ENCODE results near the gene DNMBP.
"Not testable (repeated sequence)": the region's sequence is repeated elsewhere in the genome, so short reads cannot be mapped to it uniquely, and the experiment has no call there.

The DNMBP gene

GRCh38 chr10:100013621-100014020 is 3.9 kb upstream of the DNMBP start:
- no peak for DNase-seq

DNA sequence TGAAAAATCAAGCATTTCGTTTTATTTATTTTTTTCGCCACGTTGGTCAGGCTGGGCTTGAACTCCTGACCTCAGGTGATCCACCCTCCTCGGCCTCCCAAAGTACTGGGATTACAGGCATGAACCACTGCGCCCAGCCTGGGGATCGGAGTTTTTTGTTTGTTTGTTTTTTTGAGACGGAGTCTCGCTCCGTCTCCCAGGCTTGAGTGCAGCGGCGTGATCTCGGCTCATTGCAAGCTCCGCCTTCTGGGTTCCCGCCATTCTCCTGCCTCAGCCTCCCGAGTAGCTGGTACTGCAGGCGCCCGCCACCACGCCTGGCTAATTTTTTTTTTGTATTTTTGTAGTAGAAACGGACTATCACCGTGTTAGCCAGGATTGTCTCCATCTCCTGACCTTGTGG is 2.2 kb upstream of the DNMBP start:
- DNase-seq: not testable (repeated sequence)

DNA sequence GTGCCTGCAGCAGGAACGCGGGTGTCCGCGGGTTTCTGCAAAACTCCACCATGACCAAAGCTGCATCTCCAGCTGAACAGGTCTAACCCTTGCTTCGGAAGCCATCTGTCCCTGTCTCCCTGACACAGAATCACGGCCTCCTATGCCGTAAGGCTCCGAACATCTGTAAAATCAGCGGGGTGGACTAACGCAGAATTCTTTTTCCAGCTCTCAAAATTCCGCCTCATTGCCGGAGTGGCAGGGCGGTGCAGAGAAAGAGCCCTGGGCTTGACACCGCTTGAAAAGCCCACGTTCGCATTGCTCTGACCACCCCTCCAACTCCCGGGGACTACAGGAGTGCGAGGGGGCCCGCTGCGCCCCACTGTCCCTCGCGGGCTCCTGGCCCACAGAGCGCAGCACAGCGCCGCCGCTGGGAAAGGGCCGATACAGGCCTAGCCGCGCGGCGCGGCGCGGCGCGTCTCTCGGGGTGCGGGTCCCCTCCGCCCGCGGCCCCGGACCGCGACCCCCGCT is 409 bp downstream of the DNMBP start:
- DNase-seq: no peak

GRCh38 chr10:100008708-100009282 is 952 bp downstream of the DNMBP start:
- no peak for DNase-seq

GRCh38 chr10:100008142-100008522 is 1.6 kb downstream of the DNMBP start:
- no peak for DNase-seq

GRCh38 chr10:100007231-100008141 is 2.3 kb downstream of the DNMBP start:
- no peak for DNase-seq

GRCh38 chr10:100006243-100006886 is 3.4 kb downstream of the DNMBP start:
- peak in 1 of 2 experiments; percentile 19 for DNase-seq

DNA sequence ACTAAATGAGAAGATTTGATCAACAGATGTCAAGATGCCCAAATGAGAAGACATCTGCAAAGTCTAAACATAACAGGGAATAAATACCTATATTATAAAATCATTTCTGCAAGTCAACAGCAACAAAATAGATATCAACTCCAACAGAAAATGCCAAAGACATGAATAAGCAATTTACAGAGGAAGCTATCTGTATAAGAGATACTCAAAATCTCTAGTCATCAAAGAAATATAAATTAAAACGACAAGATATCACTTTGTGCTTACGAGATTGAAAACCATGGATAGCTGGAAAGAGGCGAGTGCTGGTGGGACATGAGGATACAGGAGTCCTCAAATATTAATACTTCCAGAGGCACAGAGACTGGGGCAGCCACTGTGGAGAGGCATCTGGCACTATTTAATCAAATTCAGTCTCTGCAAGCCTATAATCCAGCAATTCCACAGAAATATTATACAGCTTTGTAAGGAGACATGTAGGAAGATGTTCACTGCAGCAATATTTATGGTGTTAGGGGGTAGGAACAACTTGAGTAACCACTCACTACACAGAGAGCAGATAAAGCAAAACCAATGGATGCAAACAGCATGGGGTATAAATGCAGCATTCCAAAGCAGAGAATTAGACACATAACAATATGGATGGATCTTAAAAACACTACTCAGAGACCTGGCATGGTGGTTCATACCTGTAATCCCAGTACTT is 4.8 kb downstream of the DNMBP start:
- no peak for DNase-seq

- no peak for DNase-seq
Observed at GRCh38 chr10:100000109-100000644, 9.6 kb downstream of the DNMBP start.

- no peak for DNase-seq
Observed at GRCh38 chr10:99999319-100000108, 10.2 kb downstream of the DNMBP start.

DNA sequence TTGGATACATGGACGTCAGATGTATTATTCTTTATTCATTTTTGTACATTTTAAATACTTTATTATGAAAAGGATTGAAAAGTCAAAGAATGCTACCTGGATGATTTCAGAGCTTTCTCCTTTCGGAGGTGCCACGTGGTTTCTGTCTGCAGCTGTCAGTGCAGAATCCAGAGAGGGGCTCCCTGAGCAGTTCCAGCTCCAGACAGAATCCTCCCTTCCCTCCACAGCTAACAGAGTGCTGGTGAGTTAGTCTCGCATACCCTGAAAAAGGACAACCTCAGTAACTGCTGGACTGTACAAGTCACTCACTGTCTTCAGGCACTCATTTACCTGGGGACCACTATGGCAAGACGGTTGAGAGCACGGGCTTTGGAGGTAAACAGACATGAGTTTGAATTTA is 10.9 kb downstream of the DNMBP start:
- DNase-seq: no peak

GRCh38 chr10:99996671-99997648 is 12.8 kb downstream of the DNMBP start:
- no peak for DNase-seq

GRCh38 chr10:99995713-99996112 is 14.0 kb downstream of the DNMBP start:
- DNase-seq: no peak

DNA sequence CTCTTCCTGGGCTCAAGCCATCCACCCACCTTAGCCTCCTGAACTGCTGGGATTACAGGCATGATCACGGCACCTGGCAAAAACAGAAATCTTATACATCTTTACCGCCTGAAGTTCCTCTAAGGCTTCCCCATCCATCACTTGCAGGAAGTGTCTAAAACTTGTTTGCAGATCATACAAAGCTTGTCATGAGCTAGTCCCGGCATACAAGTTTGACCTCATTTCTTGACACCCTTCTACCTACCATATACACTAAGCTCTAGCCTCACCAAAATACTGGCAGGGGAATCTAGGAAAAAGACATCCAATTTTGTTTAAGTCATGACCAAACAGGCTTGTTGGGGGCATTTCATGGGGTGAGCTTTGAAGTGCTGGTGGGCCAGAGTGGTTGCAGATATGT is 14.5 kb downstream of the DNMBP start:
- no peak for DNase-seq

- no peak for DNase-seq
Observed at GRCh38 chr10:99994801-99995200, 14.9 kb downstream of the DNMBP start.

- peak; percentile 43 to 64 for DNase-seq
Observed at GRCh38 chr10:99993701-99994689, 15.8 kb downstream of the DNMBP start.

GRCh38 chr10:99985637-99986036 is 24.1 kb downstream of the DNMBP start:
- DNase-seq: not testable (repeated sequence)

GRCh38 chr10:99984211-99985034 is 25.3 kb downstream of the DNMBP start:
- no peak for DNase-seq

Measured in activated T-cell treated with anti-CD3 and anti-CD28 coated beads, Interleukin-2, amount 50 U/mL, for 48 hours (primary cell).